Fibroblast of skin of abdomen (primary cell): Measurements from ENCODE around the gene TOP2A. TPM values are rescaled to one million over a fixed set of nuclear protein-coding genes. Genes with fewer than 3 reads are reported as not detected.

ENCODE experiments used
- DNase-seq: peaks from one replicate; pipeline ENCODE4 v3.0.0-alpha.2; 2013
- polyA plus RNA-seq, 2 experiments: library from polyadenylated mRNA; unstranded; fragments of 120-200 nt; gene quantifications; one replicate each; pipeline ENCODE4 v1.2.1, GENCODE V29; 2013; ENCODE audit not compliant: insufficient read length in 2 of 2

The TOP2A gene
- 96.2 TPM for polyA plus RNA-seq (2013, experiment 1 of 2; ENCODE audit: insufficient read length)
- polyA plus RNA-seq (2013, experiment 2 of 2; ENCODE audit: insufficient read length), result 88.1 TPM

GRCh38 chr17:40417609-40418427, at the start of gene TOP2A:
Gene TOP2A (minus strand): TSS chr17:40417896. CDS start chr17:40417791, 105 bp downstream.
- peak; percentile 100 for DNase-seq

DNA sequence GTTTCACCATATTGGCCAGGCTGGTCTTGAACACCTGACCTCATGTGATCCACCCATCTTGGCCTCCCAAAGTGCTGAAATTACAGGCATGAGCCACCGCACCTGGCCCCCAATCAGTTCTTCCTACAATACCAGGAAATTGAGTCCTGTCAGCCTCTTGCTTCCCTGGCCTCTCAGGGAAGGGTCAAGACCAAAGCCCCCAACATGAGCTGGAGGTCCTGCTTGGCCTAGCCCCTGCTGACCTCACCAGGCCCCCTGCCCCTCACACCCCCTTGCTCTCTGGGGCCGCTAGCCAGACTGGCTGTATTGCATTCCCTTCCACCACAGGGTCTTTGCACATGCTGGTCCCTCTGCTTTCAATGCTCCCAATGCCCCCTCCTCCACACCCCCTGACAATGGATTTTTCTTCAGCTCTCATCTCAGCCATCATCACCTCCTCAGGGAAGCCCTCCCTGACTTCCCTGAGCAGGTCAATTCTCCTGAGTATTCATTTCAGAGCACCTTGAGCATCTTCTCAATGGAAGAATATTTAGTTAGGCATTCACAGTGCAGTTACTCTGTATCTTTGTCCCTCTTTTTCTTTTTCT, 49.7 kb upstream of the TOP2A start:
- no peak for DNase-seq

GRCh38 chr17:40466298-40466971, 48.7 kb upstream of the TOP2A start:
- DNase-seq, result no peak

DNA sequence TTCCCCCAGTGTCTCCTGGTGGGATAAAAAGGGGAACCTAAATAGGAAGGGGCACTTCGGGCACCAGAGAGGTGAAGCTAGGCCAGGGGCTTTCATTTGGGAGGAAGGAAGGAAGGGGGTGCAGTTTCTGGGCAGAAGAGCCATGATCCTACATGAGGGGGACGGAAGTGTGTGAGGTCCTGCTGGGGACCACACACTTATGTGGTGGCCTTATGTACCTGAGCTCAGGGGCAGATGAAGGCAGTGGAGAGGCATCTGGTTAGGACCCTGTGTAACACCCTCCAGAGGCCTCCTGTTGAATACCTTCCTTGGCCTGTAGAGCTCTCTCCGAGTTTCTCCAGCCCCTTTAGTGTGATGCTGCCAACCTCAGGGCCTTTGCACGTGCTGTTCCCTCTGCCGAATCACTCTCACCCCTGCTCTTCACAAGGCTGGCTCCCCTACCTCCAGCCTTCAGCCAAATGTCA, 46.7 kb upstream of the TOP2A start:
- no peak for DNase-seq

- DNase-seq, result no peak
Measured at GRCh38 chr17:40463122-40463550, 45.4 kb upstream of the TOP2A start.

DNA sequence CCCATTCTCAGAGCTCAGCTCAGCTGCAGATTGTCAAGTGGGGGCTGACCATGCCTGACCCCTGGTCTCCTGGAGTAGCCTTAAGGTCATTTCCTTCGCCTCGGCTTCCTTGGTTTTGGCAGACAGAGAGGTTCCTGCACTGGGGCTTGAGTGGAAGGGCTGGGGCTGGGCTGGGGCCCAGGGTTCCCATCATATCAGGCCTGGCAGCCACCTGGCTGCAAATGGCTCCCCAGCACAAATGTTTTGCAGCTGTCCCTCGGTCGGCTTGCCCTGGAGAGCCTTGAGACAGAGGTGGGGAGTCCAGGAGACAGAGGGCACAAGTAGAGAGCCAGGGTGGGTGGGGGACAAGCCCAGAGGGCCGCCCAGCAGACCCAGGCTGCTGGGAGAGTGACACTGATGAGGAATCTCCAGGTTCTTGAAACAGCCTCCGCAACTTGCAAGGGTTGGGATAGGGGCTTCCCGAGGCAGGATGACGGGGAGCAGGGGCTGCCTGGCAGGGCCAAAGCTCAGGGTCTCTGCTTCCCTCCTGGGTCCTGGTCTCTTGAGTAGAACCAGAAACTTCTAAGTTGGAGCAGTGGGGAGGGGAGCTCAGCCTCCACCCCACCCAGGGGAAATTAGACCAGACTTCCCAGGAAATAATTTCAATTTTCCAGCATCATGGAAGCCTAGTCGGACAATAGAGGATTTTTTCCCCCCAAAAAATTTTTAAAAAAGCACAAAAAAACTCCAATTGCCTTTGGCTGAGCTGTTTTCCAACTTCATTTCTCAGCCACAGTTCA, 44.8 kb upstream of the TOP2A start:
- no peak for DNase-seq

- peak; percentile 67 for DNase-seq
Measured at GRCh38 chr17:40461732-40462342, 44.1 kb upstream of the TOP2A start.

DNA sequence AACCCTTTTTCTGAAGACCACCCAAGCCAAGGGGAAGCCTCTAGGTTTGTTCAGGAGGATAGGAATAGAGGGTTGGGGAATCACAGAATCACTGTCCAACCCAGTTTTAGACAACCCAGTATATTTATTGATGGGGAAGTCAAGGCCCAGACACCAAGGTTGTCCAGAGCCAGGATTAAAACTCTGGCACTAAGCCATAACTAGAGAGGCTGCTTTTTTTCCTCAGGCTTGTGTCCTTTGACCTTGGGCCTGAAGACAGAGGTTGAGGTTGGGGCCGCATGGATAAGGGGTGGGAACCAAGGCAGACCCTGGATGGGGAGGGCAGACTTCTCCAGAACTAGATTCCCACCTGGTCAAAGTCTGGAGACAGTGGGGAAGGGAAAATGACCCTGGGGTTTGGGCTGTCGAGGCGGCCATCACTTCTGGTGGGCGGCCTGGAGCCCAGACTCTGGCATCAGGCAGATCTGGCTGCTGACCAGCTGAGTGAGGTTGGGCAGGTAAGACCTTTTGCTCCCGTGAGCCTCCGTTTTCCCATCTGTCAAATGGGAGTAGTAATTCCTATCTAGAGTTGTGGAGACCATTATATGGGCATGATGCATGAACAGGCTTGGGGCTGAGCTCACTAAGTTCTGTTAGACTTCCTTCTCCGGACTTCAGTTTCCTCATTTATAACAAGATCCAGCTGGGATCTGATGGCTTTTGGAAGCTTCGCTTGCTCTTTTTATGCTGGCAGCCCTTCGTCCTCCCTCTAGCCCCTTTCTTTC, 43.5 kb upstream of the TOP2A start:
- peak; percentile 68 for DNase-seq

DNA sequence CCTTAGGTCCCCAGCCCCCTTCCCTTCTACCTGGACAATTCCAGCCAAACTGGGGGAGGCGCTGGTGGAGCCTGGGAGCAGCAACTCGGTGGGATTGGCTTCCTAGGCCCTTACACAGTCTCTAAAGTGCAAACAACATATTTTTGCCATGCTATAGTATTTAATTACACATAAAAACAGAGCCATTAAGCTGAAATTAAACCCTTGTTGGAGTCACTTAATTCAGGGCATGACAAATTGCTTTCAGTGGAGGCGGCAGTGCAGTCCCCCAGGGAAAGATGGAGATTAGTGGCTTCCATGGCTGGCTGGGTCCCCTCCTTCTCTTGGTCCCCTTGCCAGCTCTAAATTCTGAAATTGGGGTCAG, 42.9 kb upstream of the TOP2A start:
- DNase-seq, result no peak

GRCh38 chr17:40459636-40460603, 42.2 kb upstream of the TOP2A start:
- no peak for DNase-seq

- no peak for DNase-seq
Measured at GRCh38 chr17:40458851-40459482, 41.3 kb upstream of the TOP2A start.

- peak; percentile 94 for DNase-seq
Measured at GRCh38 chr17:40457964-40458791, 40.5 kb upstream of the TOP2A start.

DNA sequence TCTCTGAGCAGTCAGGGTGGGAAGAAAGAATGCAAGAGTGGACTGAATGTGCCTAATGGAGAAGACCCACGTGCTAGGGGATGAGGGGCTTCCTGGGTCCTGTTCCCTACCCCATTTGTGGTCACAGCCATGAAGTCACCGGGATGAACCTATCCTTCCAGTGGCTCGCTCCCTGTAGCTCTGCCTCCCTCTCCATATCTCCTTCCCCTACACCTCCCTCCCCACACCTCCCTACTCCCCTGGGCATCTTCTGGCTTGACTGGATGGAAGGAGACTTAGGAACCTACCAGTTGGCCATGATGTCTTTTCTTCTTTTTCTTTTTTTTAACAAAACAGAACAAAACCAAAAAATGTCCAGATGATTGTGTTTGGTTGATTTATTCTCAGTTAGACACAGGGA, 39.7 kb upstream of the TOP2A start:
- no peak for DNase-seq

DNA sequence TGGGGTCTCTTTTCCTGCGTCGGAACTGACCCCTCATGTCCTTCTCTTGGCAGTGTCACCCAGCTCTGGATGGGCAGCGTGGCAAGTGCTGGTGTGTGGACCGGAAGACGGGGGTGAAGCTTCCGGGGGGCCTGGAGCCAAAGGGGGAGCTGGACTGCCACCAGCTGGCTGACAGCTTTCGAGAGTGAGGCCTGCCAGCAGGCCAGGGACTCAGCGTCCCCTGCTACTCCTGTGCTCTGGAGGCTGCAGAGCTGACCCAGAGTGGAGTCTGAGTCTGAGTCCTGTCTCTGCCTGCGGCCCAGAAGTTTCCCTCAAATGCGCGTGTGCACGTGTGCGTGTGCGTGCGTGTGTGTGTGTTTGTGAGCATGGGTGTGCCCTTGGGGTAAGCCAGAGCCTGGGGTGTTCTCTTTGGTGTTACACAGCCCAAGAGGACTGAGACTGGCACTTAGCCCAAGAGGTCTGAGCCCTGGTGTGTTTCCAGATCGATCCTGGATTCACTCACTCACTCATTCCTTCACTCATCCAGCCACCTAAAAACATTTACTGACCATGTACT, 38.8 kb upstream of the TOP2A start:
- DNase-seq, result no peak

GRCh38 chr17:40454613-40454995, 36.9 kb upstream of the TOP2A start:
- no peak for DNase-seq

DNA sequence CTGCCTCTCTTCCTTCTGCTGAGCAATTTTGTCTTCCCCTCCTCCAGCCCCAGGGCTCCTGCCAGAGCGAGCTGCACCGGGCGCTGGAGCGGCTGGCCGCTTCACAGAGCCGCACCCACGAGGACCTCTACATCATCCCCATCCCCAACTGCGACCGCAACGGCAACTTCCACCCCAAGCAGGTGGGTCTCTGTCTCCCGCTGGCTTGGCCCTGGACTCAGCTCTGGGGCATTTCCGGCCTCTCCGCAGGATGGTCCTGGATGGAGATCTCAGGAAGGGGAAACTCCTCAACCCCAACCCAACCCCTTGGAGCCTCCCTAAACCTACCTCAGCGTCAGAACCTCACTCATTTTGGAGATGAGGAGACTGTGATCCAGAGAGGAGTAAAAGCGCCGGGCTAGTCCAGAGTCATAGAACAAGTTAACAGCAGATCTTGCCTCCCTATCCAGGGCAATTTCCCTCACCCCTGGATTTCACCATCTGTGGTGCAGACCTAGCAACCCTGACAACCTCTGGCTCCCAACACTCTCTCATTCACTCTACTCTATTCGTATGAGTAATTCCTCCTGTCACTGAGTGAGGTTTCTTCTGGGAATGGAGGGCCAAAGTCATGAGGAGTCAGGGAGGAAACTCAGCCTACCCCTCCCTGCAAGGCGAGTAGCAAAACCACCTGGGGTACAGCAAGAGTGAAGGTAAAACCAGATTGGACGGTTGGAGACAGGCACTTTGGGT, 36.4 kb upstream of the TOP2A start:
- DNase-seq, result peak; percentile 67

- DNase-seq, result no peak
Measured at GRCh38 chr17:40452921-40453378, 35.3 kb upstream of the TOP2A start.
